ENCODE measurements around the gene FAM13A. TPM values are rescaled to one million over a fixed set of nuclear protein-coding genes. Genes with fewer than 3 reads are reported as not detected.

FAM13A gene
- total and polyA plus RNA-seq, 2 of the 4 experiments (the other 2 are of a cell fraction): 13.1 to 22.0 TPM

GRCh38 chr4:88814043-88814617, 242.9 kb downstream of the FAM13A start:
- Histone ChIP-seq H2BK120ac (ENCODE audit: low read depth, low read length) (no peak overlapping the region), H4K20me1 (ENCODE audit: insufficient read depth, low read length) (no peaks in the 10 kb centered on the region), H2BK5ac (ENCODE audit: low read depth, low read length, poor library complexity, severe bottlenecking) (no peak overlapping the region), H4K8ac (ENCODE audit: low read depth in 2 of 2, low read length in 2 of 2) (no peak overlapping the region), H3K9me3 (ENCODE audit: control insufficient read depth, insufficient read depth, low read length) (no peaks in the 10 kb centered on the region), H3K56ac (ENCODE audit: extremely low read depth, insufficient read depth, low read length) (no peak overlapping the region), H3K27ac (ENCODE audit: insufficient read depth, low read length) (no peak overlapping the region), H2AFZ (replicated peaks; ENCODE audit: low read length, poor library complexity) (no peak overlapping the region), H3K36me3 (ENCODE audit: control insufficient read depth, insufficient read depth, low read length) (0 out of 2 replicates have a peak, but pooled peaks cover 1% of the 10 kb centered on the region), H3K23ac (ENCODE audit: low read depth, low read length) (no peak overlapping the region), H3K9me1 (ENCODE audit: insufficient read depth, low read length) (peaks cover 2% of the 10 kb centered on the region; the same call in 1 of the 2 replicates), H3K4me1 (ENCODE audit: control insufficient read depth, insufficient read depth, low read length) (peaks cover 2% of the 10 kb centered on the region), H3K9ac (ENCODE audit: low read depth, low read length) (no peak overlapping the region), H3K4me2 (ENCODE audit: low read depth, low read length) (no peak overlapping the region), H4K91ac (ENCODE audit: insufficient read depth, low read depth, low read length) (no peak overlapping the region), H3K18ac (ENCODE audit: low read depth, low read length) (no peak overlapping the region), H4K5ac (ENCODE audit: low read depth, low read length) (no peak overlapping the region), H2AK5ac (ENCODE audit: low read depth, low read length) (no peak overlapping the region), H3K79me1 (ENCODE audit: low read depth in 1 of 2, low read length in 2 of 2) (peaks cover 25 to 36% of the 10 kb centered on the region in 2 experiments), H2BK20ac (ENCODE audit: low read depth, low read length) (no peak overlapping the region), H2BK15ac (ENCODE audit: low read depth, low read length) (no peak overlapping the region), H2AK9ac (replicated peaks; ENCODE audit: low read depth, low read length, poor library complexity) (no peak overlapping the region), H3K27me3 (ENCODE audit: control insufficient read depth, insufficient read depth, low read length) (no peaks in the 10 kb centered on the region), H3K14ac (replicated peaks; ENCODE audit: low read depth, low read length) (no peak overlapping the region), H3K4ac (ENCODE audit: low read depth, low read length) (no peak overlapping the region), H3K4me3 (ENCODE audit: insufficient read depth, low read depth, low read length) (no peak overlapping the region)
- in situ Hi-C loops (cut with MboI; ENCODE audit: low sequenced_read_pairs): loop anchor here (25.0 kb wide), 1 partner anchor 277 kb away; no protein-coding TSS in a partner anchor
- no CpG with 5 or more reads among the region's 6 CpGs for WGBS, 2 experiments (ENCODE audit: extremely low coverage in 2 of 2, insufficient read length in 1 of 2)
- no peak for DNase-seq
- ChIA-PET CTCF (interaction anchor here (1.1 kb wide), 1 partner anchor 108 kb away, joined by 4 read pairs; no protein-coding TSS in a partner anchor), POLR2A (ENCODE audit: unreplicated experiment) (no interaction called here)
- dilution Hi-C loops (cut with HindIII; ENCODE audit: low sequenced_read_pairs, unreplicated experiment): no loop called here
- ATAC-seq (ENCODE audit: low read depth): no peak
- intact Hi-C loops (cut with micrococcal nuclease): no loop called here
- no peak for TF ChIP-seq CEBPB (IDR thresholded peaks at IDR 0.05; ENCODE audit: low read depth, low read length)
- no peak for TF ChIP-seq RAD21 (IDR thresholded peaks at IDR 0.05; ENCODE audit: low read length)
- TF ChIP-seq BHLHE40 (IDR thresholded peaks at IDR 0.05; ENCODE audit: low read depth, low read length): no peak
- TF ChIP-seq RCOR1 (IDR thresholded peaks at IDR 0.05; ENCODE audit: insufficient replicate concordance, low read length): no peak
- BruUV-seq (replicated peaks): no TSS peak

All from IMR-90 (cell line).